Measurements from ENCODE around the gene ALOX5AP.

ALOX5AP gene

GRCh38 chr13:30779016-30779415 is 43.7 kb downstream of the ALOX5AP start:
- H3K9ac ChIP-seq (ENCODE audit: low read length) = no peak overlapping the region
- no peak overlapping the region for H3K27ac ChIP-seq (ENCODE audit: low read length)
- H3K4me3 ChIP-seq (ENCODE audit: low read length) = no peak overlapping the region
- no peaks in the 10 kb centered on the region for H3K9me3 ChIP-seq (ENCODE audit: control insufficient read depth, low read depth, low read length)
- H3K27me3 ChIP-seq (ENCODE audit: control insufficient read depth, insufficient read depth, low read length) = no peaks in the 10 kb centered on the region
- H3K4me1 ChIP-seq (ENCODE audit: control insufficient read depth, low read depth, low read length) = peaks cover 13% of the 10 kb centered on the region
- H3K36me3 ChIP-seq (ENCODE audit: control insufficient read depth, low read depth, low read length) = no peaks in the 10 kb centered on the region

- no peak overlapping the region for H3K4me3 ChIP-seq (ENCODE audit: low read length)
- H3K36me3 ChIP-seq (ENCODE audit: control insufficient read depth, low read depth, low read length) = no peaks in the 10 kb centered on the region
- H3K27me3 ChIP-seq (ENCODE audit: control insufficient read depth, insufficient read depth, low read length) = no peaks in the 10 kb centered on the region
- no peaks in the 10 kb centered on the region for H3K9me3 ChIP-seq (ENCODE audit: control insufficient read depth, low read depth, low read length)
- peaks cover 13% of the 10 kb centered on the region for H3K4me1 ChIP-seq (ENCODE audit: control insufficient read depth, low read depth, low read length)
- H3K9ac ChIP-seq (ENCODE audit: low read length) = no peak overlapping the region
- no peak overlapping the region for H3K27ac ChIP-seq (ENCODE audit: low read length)
These were observed 44.3 kb downstream of the ALOX5AP start for GRCh38 chr13:30779608-30780007.

GRCh38 chr13:30780338-30780981 is 45.1 kb downstream of the ALOX5AP start:
- H3K36me3 ChIP-seq (ENCODE audit: control insufficient read depth, low read depth, low read length) = no peaks in the 10 kb centered on the region
- peaks cover 13% of the 10 kb centered on the region for H3K4me1 ChIP-seq (ENCODE audit: control insufficient read depth, low read depth, low read length)
- H3K9ac ChIP-seq (ENCODE audit: low read length) = no peak overlapping the region
- no peaks in the 10 kb centered on the region for H3K27me3 ChIP-seq (ENCODE audit: control insufficient read depth, insufficient read depth, low read length)
- no peaks in the 10 kb centered on the region for H3K9me3 ChIP-seq (ENCODE audit: control insufficient read depth, low read depth, low read length)
- no peak overlapping the region for H3K4me3 ChIP-seq (ENCODE audit: low read length)
- H3K27ac ChIP-seq (ENCODE audit: low read length) = no peak overlapping the region

- H3K9me3 ChIP-seq (ENCODE audit: control insufficient read depth, low read depth, low read length) = no peaks in the 10 kb centered on the region
- no peaks in the 10 kb centered on the region for H3K27me3 ChIP-seq (ENCODE audit: control insufficient read depth, insufficient read depth, low read length)
- H3K4me1 ChIP-seq (ENCODE audit: control insufficient read depth, low read depth, low read length) = no peaks in the 10 kb centered on the region
- H3K4me3 ChIP-seq (ENCODE audit: low read length) = no peak overlapping the region
- no peaks in the 10 kb centered on the region for H3K36me3 ChIP-seq (ENCODE audit: control insufficient read depth, low read depth, low read length)
- H3K27ac ChIP-seq (ENCODE audit: low read length) = no peak overlapping the region
- no peak overlapping the region for H3K9ac ChIP-seq (ENCODE audit: low read length)
These were observed 50.0 kb downstream of the ALOX5AP start for GRCh38 chr13:30785191-30785850.

DNA sequence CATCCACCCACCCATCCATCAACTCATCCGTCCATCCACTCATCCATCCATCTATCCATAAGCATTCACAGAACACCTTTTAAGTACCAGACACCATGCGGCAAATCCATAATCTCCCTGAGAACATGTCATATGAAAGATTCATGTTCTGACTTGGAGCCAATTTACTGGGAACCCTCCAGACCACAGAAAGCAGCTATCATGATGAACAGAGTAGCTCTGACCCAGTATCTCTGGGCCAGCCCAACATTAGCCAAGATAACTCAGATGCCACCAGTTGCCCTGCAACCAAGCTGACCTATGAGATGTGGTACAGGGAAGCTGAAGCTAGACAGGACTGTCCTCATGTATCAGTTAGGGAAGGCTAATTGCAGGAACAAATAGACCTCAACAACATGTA is 51.3 kb downstream of the ALOX5AP start:
- H3K27me3 ChIP-seq (ENCODE audit: control insufficient read depth, insufficient read depth, low read length) = no peaks in the 10 kb centered on the region
- no peak overlapping the region for H3K4me3 ChIP-seq (ENCODE audit: low read length)
- no peaks in the 10 kb centered on the region for H3K9me3 ChIP-seq (ENCODE audit: control insufficient read depth, low read depth, low read length)
- H3K9ac ChIP-seq (ENCODE audit: low read length) = no peak overlapping the region
- H3K27ac ChIP-seq (ENCODE audit: low read length) = no peak overlapping the region
- no peaks in the 10 kb centered on the region for H3K36me3 ChIP-seq (ENCODE audit: control insufficient read depth, low read depth, low read length)
- no peaks in the 10 kb centered on the region for H3K4me1 ChIP-seq (ENCODE audit: control insufficient read depth, low read depth, low read length)

DNA sequence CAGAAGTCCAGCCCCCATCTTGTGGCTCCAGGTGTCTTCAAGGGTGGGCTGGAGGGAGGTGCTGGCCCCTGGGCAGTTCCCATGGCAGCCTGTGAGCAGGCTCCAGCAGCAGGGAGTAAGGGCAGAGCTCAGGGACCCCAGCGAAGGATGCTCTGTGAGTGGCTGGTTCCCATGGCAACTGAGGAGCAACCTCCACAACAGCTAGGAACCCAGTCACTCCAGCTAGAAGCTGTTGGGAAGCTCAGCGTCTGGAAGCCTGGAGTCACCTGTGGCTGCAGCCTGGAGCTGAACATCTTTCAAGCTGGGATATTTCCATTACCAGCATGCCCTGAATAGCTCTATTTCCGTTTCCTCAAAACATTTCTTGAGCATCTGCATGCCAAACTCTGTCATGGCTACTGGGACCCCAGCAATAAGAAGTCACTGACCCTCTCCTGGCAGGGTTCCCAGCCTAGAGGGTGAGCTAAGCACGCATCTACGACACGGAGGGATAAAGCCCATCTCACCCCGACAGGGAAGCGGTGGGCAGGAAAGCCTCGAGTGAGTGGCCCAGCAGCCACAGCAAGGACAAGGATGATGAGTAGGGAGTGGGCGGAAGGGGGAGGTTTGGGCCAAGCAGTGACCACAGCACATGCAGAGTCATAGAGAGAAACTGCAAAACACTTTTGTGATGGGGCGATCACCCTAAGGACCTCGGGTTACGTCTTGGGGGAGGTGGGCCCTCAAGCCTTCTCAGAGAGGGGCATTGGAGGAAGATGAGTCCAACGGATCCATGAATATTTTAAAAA is 52.6 kb downstream of the ALOX5AP start:
- no peak overlapping the region for H3K27ac ChIP-seq (ENCODE audit: low read length)
- no peak overlapping the region for H3K4me3 ChIP-seq (ENCODE audit: low read length)
- H3K27me3 ChIP-seq (ENCODE audit: control insufficient read depth, insufficient read depth, low read length) = no peaks in the 10 kb centered on the region
- no peaks in the 10 kb centered on the region for H3K36me3 ChIP-seq (ENCODE audit: control insufficient read depth, low read depth, low read length)
- peaks cover 11% of the 10 kb centered on the region for H3K4me1 ChIP-seq (ENCODE audit: control insufficient read depth, low read depth, low read length)
- no peak overlapping the region for H3K9ac ChIP-seq (ENCODE audit: low read length)
- H3K9me3 ChIP-seq (ENCODE audit: control insufficient read depth, low read depth, low read length) = no peaks in the 10 kb centered on the region

DNA sequence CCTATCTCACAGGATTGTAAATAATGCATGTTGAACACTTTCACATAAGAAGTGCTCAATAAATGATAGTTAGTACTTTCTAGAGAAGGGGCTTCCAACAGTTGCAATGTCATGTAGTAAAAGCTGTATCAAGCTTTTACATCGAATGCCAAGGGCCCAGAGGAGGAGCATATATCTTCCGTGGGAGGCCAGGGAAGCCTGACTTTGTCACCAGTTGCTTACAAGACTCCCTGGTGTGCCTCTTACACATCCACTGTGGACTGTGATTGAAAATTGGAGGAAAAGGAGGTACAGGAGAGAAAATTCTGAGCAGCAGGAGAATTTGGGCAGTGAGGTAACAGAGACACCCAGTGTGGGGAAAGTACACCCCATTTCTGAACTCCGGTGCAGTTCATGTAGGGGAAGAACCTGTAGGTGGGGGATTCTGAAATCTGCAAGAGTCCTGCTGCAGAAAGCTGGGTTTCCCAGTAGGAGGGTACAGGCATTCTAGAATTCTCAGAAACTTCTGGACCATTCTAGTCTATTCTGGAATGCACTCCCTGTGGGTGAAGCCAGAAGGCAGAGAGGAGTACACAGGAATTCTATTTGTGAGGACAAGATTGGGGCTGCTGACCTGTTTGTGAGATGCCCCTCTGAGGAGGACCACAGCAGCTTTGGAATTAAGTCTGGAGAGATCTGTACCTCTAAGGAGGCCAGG is 54.0 kb downstream of the ALOX5AP start:
- no peak overlapping the region for H3K4me3 ChIP-seq (ENCODE audit: low read length)
- H3K9me3 ChIP-seq (ENCODE audit: control insufficient read depth, low read depth, low read length) = no peaks in the 10 kb centered on the region
- no peaks in the 10 kb centered on the region for H3K36me3 ChIP-seq (ENCODE audit: control insufficient read depth, low read depth, low read length)
- no peaks in the 10 kb centered on the region for H3K27me3 ChIP-seq (ENCODE audit: control insufficient read depth, insufficient read depth, low read length)
- no peak overlapping the region for H3K9ac ChIP-seq (ENCODE audit: low read length)
- no peak overlapping the region for H3K27ac ChIP-seq (ENCODE audit: low read length)
- H3K4me1 ChIP-seq (ENCODE audit: control insufficient read depth, low read depth, low read length) = peaks cover 13% of the 10 kb centered on the region

GRCh38 chr13:30790592-30790991 is 55.2 kb downstream of the ALOX5AP start:
- no peaks in the 10 kb centered on the region for H3K27me3 ChIP-seq (ENCODE audit: control insufficient read depth, insufficient read depth, low read length)
- H3K9ac ChIP-seq (ENCODE audit: low read length) = no peak overlapping the region
- no peak overlapping the region for H3K4me3 ChIP-seq (ENCODE audit: low read length)
- H3K9me3 ChIP-seq (ENCODE audit: control insufficient read depth, low read depth, low read length) = no peaks in the 10 kb centered on the region
- H3K27ac ChIP-seq (ENCODE audit: low read length) = no peak overlapping the region
- H3K4me1 ChIP-seq (ENCODE audit: control insufficient read depth, low read depth, low read length) = peaks cover 13% of the 10 kb centered on the region
- no peaks in the 10 kb centered on the region for H3K36me3 ChIP-seq (ENCODE audit: control insufficient read depth, low read depth, low read length)

GRCh38 chr13:30791354-30792001 is 56.1 kb downstream of the ALOX5AP start:
- no peak overlapping the region for H3K9ac ChIP-seq (ENCODE audit: low read length)
- no peaks in the 10 kb centered on the region for H3K27me3 ChIP-seq (ENCODE audit: control insufficient read depth, insufficient read depth, low read length)
- H3K27ac ChIP-seq (ENCODE audit: low read length) = no peak overlapping the region
- peaks cover 13% of the 10 kb centered on the region for H3K4me1 ChIP-seq (ENCODE audit: control insufficient read depth, low read depth, low read length)
- no peak overlapping the region for H3K4me3 ChIP-seq (ENCODE audit: low read length)
- H3K9me3 ChIP-seq (ENCODE audit: control insufficient read depth, low read depth, low read length) = no peaks in the 10 kb centered on the region
- no peaks in the 10 kb centered on the region for H3K36me3 ChIP-seq (ENCODE audit: control insufficient read depth, low read depth, low read length)

DNA sequence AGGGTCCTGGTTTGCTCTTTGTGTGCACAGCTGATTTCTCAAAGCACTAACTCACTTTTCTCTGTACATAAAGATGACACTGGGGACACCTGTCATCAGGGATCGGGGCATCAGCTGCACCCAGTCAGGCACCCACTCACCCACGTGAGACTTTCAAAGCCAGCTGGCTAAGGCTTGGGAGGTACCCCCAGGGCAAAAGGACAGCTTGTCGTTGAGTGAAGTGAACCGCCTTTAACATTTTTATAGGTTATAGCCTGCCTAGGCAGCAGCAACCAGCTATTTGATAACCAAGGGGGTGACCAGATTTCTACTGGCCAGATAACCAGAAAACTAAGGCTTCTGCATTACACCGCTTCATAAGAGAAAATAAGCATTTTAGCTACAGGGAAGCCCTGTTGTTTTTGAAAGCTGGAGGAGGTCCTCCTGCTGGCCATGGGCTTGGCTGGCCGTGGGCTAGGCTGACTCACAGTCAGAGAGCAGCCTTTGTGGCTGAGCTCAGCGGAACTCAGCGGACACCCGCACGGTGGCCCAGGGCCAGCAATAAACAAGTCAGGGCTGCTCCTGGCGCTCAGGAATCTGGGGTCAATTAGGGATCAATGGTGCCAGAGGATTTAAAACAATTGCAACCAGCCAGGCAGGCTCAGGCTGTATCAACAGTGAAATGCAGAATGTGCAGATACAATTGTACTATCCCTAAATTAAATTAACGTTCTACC is 57.1 kb downstream of the ALOX5AP start:
- no peak overlapping the region for H3K27ac ChIP-seq (ENCODE audit: low read length)
- no peak overlapping the region for H3K4me3 ChIP-seq (ENCODE audit: low read length)
- H3K27me3 ChIP-seq (ENCODE audit: control insufficient read depth, insufficient read depth, low read length) = no peaks in the 10 kb centered on the region
- H3K4me1 ChIP-seq (ENCODE audit: control insufficient read depth, low read depth, low read length) = peaks cover 13% of the 10 kb centered on the region
- H3K36me3 ChIP-seq (ENCODE audit: control insufficient read depth, low read depth, low read length) = no peaks in the 10 kb centered on the region
- H3K9me3 ChIP-seq (ENCODE audit: control insufficient read depth, low read depth, low read length) = no peaks in the 10 kb centered on the region
- H3K9ac ChIP-seq (ENCODE audit: low read length) = no peak overlapping the region
